ENCODE results near the gene RPL28. TPM values are rescaled to one million over a fixed set of nuclear protein-coding genes. Genes with fewer than 3 reads are reported as not detected.

RPL28 gene
- 1,000 to 10,000 TPM; 1,338 to 2,360 (median 2,018) TPM for polyA plus RNA-seq
- long read RNA-seq, donor 1, full-length matches to known transcripts: 2,784 of 3,374 reads
- long read RNA-seq, donor 1, partial matches to known transcripts: 451 of 3,374 reads
- long read RNA-seq, donor 1, other reads (novel, unspliced or antisense): 139 of 3,374 reads
- long read RNA-seq, donor 2, full-length matches to known transcripts: 672 of 798 reads
- long read RNA-seq, donor 2, partial matches to known transcripts: 101 of 798 reads
- long read RNA-seq, donor 2, other reads (novel, unspliced or antisense): 25 of 798 reads
- long read RNA-seq, donor 3, full-length matches to known transcripts: 1,007 of 1,253 reads
- long read RNA-seq, donor 3, partial matches to known transcripts: 189 of 1,253 reads
- long read RNA-seq, donor 3, other reads (novel, unspliced or antisense): 57 of 1,253 reads
- long read RNA-seq, donor 4, full-length matches to known transcripts: 30 of 35 reads
- long read RNA-seq, donor 4, partial matches to known transcripts: 5 of 35 reads
- long read RNA-seq, donor 4, other reads (novel, unspliced or antisense): 0 of 35 reads
- long read RNA-seq, donor 5, full-length matches to known transcripts: 310 of 448 reads
- long read RNA-seq, donor 5, partial matches to known transcripts: 96 of 448 reads
- long read RNA-seq, donor 5, other reads (novel, unspliced or antisense): 42 of 448 reads
- long read RNA-seq, donor 6, full-length matches to known transcripts: 1,190 of 1,428 reads
- long read RNA-seq, donor 6, partial matches to known transcripts: 183 of 1,428 reads
- long read RNA-seq, donor 6, other reads (novel, unspliced or antisense): 55 of 1,428 reads
- long read RNA-seq, donor 7, full-length matches to known transcripts: 1,298 of 1,850 reads
- long read RNA-seq, donor 7, partial matches to known transcripts: 236 of 1,850 reads
- long read RNA-seq, donor 7, other reads (novel, unspliced or antisense): 316 of 1,850 reads
- long read RNA-seq, donor 8, full-length matches to known transcripts: 178 of 188 reads
- long read RNA-seq, donor 8, partial matches to known transcripts: 5 of 188 reads
- long read RNA-seq, donor 8, other reads (novel, unspliced or antisense): 5 of 188 reads
- long read RNA-seq, donor 9, full-length matches to known transcripts: 325 of 368 reads
- long read RNA-seq, donor 9, partial matches to known transcripts: 26 of 368 reads
- long read RNA-seq, donor 9, other reads (novel, unspliced or antisense): 17 of 368 reads
- long read RNA-seq, donor 10, full-length matches to known transcripts: 1,182 of 1,488 reads
- long read RNA-seq, donor 10, partial matches to known transcripts: 204 of 1,488 reads
- long read RNA-seq, donor 10, other reads (novel, unspliced or antisense): 102 of 1,488 reads

GRCh38 chr19:55385724-55386492 is at the start of gene RPL28:
Gene RPL28, plus strand, starts transcription at chr19:55385932. Its CDS starts 426 bp downstream, at chr19:55386358.
- Histone ChIP-seq H3K4me1 (ENCODE audit: control insufficient read depth in 3 of 3, insufficient read depth in 2 of 3, low read depth in 1 of 3, low read length in 2 of 3) (peaks cover 8 to 37% (median 12%) of the 10 kb centered on the region in 3 donors), H3K36me3 (ENCODE audit: control insufficient read depth in 3 of 3, insufficient read depth in 2 of 3, low read depth in 1 of 3, low read length in 3 of 3) (peaks cover 4 to 53% (median 17%) of the 10 kb centered on the region in 3 donors), H3K4me3 (ENCODE audit: low read depth in 1 of 3, low read length in 3 of 3) (peak within 1 kb of the TSS; percentile 75 to 97 (median 95)), H3K9me3 (ENCODE audit: control insufficient read depth in 2 of 2, insufficient read depth in 1 of 2, low read depth in 1 of 2, low read length in 1 of 2) (peaks cover 0 to 7% of the 10 kb centered on the region in 2 donors), H3K27ac (ENCODE audit: low read depth in 1 of 3, low read length in 2 of 3) (peak within 1 kb of the TSS; percentile 86 to 99 (median 97)), H3K27me3 (ENCODE audit: control insufficient read depth in 3 of 3, insufficient read depth in 3 of 3, low read length in 3 of 3) (no peaks in the 10 kb centered on the region)
- 0% methylated on average over 68 of the region's 68 CpGs for WGBS, 3 donors
- FAIRE-seq (no peak), DNase-seq (peak; percentile 99)

GRCh38 chr19:55336101-55336500 is 49.6 kb upstream of the RPL28 start:
- DNase-seq (no peak), FAIRE-seq (no peak)
- no peaks in the 10 kb centered on the region for H3K9me3 ChIP-seq (ENCODE audit: control insufficient read depth in 2 of 2, insufficient read depth in 1 of 2, low read depth in 1 of 2, low read length in 1 of 2)
- H3K4me3 ChIP-seq (ENCODE audit: low read depth in 1 of 3, low read length in 3 of 3): no peak overlapping the region
- no peaks in the 10 kb centered on the region for H3K36me3 ChIP-seq (ENCODE audit: control insufficient read depth in 3 of 3, insufficient read depth in 2 of 3, low read depth in 1 of 3, low read length in 3 of 3)
- no peak overlapping the region for H3K27ac ChIP-seq (ENCODE audit: low read depth in 1 of 3, low read length in 2 of 3)
- 82 to 87% (median 85%) methylated on average over 7 of the region's 7 CpGs for WGBS, 3 donors
- H3K4me1 ChIP-seq (ENCODE audit: control insufficient read depth in 3 of 3, insufficient read depth in 2 of 3, low read depth in 1 of 3, low read length in 2 of 3): peaks cover 0 to 23% (median 4%) of the 10 kb centered on the region in 3 donors
- no peaks in the 10 kb centered on the region for H3K27me3 ChIP-seq (ENCODE audit: control insufficient read depth in 3 of 3, insufficient read depth in 3 of 3, low read length in 3 of 3)

GRCh38 chr19:55339105-55339888 is 46.4 kb upstream of the RPL28 start, which contains the start of gene KMT5C:
Gene KMT5C, plus strand, starts transcription at chr19:55339876. Its CDS starts 2,061 bp downstream, at chr19:55341937.
- peak; percentile 100 for DNase-seq
- FAIRE-seq: peak; percentile 96

GRCh38 chr19:55339889-55340783 is 45.6 kb upstream of the RPL28 start:
- 2 to 5% (median 3%) methylated on average over 19 to 44 of the region's 44 CpGs for WGBS, 3 donors
- Histone ChIP-seq H3K9me3 (ENCODE audit: control insufficient read depth in 2 of 2, insufficient read depth in 1 of 2, low read depth in 1 of 2, low read length in 1 of 2) (no peaks in the 10 kb centered on the region), H3K4me3 (ENCODE audit: low read depth in 1 of 3, low read length in 3 of 3) (peak overlapping the region; percentile 60 to 67 (median 64)), H3K27ac (ENCODE audit: low read depth in 1 of 3, low read length in 2 of 3) (peak overlapping the region; percentile 46 to 94 (median 86)), H3K36me3 (ENCODE audit: control insufficient read depth in 3 of 3, insufficient read depth in 2 of 3, low read depth in 1 of 3, low read length in 3 of 3) (peaks cover 0 to 35% (median 0%) of the 10 kb centered on the region in 3 donors), H3K27me3 (ENCODE audit: control insufficient read depth in 3 of 3, insufficient read depth in 3 of 3, low read length in 3 of 3) (no peaks in the 10 kb centered on the region), H3K4me1 (ENCODE audit: control insufficient read depth in 3 of 3, insufficient read depth in 2 of 3, low read depth in 1 of 3, low read length in 2 of 3) (peaks cover 0 to 12% (median 4%) of the 10 kb centered on the region in 3 donors)
- no peak for FAIRE-seq
- DNase-seq: peak; percentile 24 to 70

More at GRCh38 chr19:55339105-55339888, 46.4 kb upstream of the RPL28 start, which contains the start of gene KMT5C:
- Histone ChIP-seq H3K4me1 (ENCODE audit: control insufficient read depth in 3 of 3, insufficient read depth in 2 of 3, low read depth in 1 of 3, low read length in 2 of 3) (peaks cover 0 to 17% (median 4%) of the 10 kb centered on the region in 3 donors), H3K36me3 (ENCODE audit: control insufficient read depth in 3 of 3, insufficient read depth in 2 of 3, low read depth in 1 of 3, low read length in 3 of 3) (peaks cover 0 to 27% (median 0%) of the 10 kb centered on the region in 3 donors), H3K27me3 (ENCODE audit: control insufficient read depth in 3 of 3, insufficient read depth in 3 of 3, low read length in 3 of 3) (no peaks in the 10 kb centered on the region), H3K27ac (ENCODE audit: low read depth in 1 of 3, low read length in 2 of 3) (peak within 1 kb of the TSS; percentile 93 to 99 (median 95)), H3K4me3 (ENCODE audit: low read depth in 1 of 3, low read length in 3 of 3) (peak within 1 kb of the TSS; percentile 60 to 67 (median 64)), H3K9me3 (ENCODE audit: control insufficient read depth in 2 of 2, insufficient read depth in 1 of 2, low read depth in 1 of 2, low read length in 1 of 2) (no peaks in the 10 kb centered on the region)
- 0% methylated on average over 59 to 63 of the region's 63 CpGs for WGBS, 3 donors

GRCh38 chr19:55340784-55341147 is 45.0 kb upstream of the RPL28 start:
- FAIRE-seq (no peak), DNase-seq (peak; percentile 31 to 69)
- Histone ChIP-seq H3K27ac (ENCODE audit: low read depth in 1 of 3, low read length in 2 of 3) (peak overlapping the region in 1 of 3 donors; percentile 86), H3K36me3 (ENCODE audit: control insufficient read depth in 3 of 3, insufficient read depth in 2 of 3, low read depth in 1 of 3, low read length in 3 of 3) (peaks cover 0 to 39% (median 0%) of the 10 kb centered on the region in 3 donors), H3K27me3 (ENCODE audit: control insufficient read depth in 3 of 3, insufficient read depth in 3 of 3, low read length in 3 of 3) (no peaks in the 10 kb centered on the region), H3K9me3 (ENCODE audit: control insufficient read depth in 2 of 2, insufficient read depth in 1 of 2, low read depth in 1 of 2, low read length in 1 of 2) (no peaks in the 10 kb centered on the region), H3K4me3 (ENCODE audit: low read depth in 1 of 3, low read length in 3 of 3) (peak overlapping the region; percentile 60 to 67 (median 64)), H3K4me1 (ENCODE audit: control insufficient read depth in 3 of 3, insufficient read depth in 2 of 3, low read depth in 1 of 3, low read length in 2 of 3) (peaks cover 0 to 12% (median 4%) of the 10 kb centered on the region in 3 donors)
- WGBS, 3 donors: 0 to 2% (median 0%) methylated on average over 18 to 24 of the region's 24 CpGs

- Histone ChIP-seq H3K27me3 (ENCODE audit: control insufficient read depth in 3 of 3, insufficient read depth in 3 of 3, low read length in 3 of 3) (no peaks in the 10 kb centered on the region), H3K36me3 (ENCODE audit: control insufficient read depth in 3 of 3, insufficient read depth in 2 of 3, low read depth in 1 of 3, low read length in 3 of 3) (peaks cover 0 to 43% (median 0%) of the 10 kb centered on the region in 3 donors), H3K4me1 (ENCODE audit: control insufficient read depth in 3 of 3, insufficient read depth in 2 of 3, low read depth in 1 of 3, low read length in 2 of 3) (peaks cover 0 to 12% (median 4%) of the 10 kb centered on the region in 3 donors), H3K27ac (ENCODE audit: low read depth in 1 of 3, low read length in 2 of 3) (peak overlapping the region in 1 of 3 donors; percentile 86), H3K4me3 (ENCODE audit: low read depth in 1 of 3, low read length in 3 of 3) (peak overlapping the region; percentile 60 to 67 (median 64)), H3K9me3 (ENCODE audit: control insufficient read depth in 2 of 2, insufficient read depth in 1 of 2, low read depth in 1 of 2, low read length in 1 of 2) (no peaks in the 10 kb centered on the region)
- DNase-seq (peak; percentile 62 to 91), FAIRE-seq (no peak)
- WGBS, 3 donors: 2 to 3% (median 3%) methylated on average over 15 of the region's 15 CpGs
Measured at GRCh38 chr19:55341171-55341588, 44.6 kb upstream of the RPL28 start.

Data from small intestine (tissue), 16 donors.